Activated gamma-delta T cell treated with anti-CD3 and anti-CD28 coated beads, Interleukin-2, amount 50 U/mL, for 16 hours (primary cell): ENCODE data around the gene DMXL1.

Source experiments
- DNase-seq: peaks from one replicate; pipeline ENCODE4 v3.0.0-alpha.2; 2020; ENCODE audit warnings: low read depth

DMXL1 gene

DNA sequence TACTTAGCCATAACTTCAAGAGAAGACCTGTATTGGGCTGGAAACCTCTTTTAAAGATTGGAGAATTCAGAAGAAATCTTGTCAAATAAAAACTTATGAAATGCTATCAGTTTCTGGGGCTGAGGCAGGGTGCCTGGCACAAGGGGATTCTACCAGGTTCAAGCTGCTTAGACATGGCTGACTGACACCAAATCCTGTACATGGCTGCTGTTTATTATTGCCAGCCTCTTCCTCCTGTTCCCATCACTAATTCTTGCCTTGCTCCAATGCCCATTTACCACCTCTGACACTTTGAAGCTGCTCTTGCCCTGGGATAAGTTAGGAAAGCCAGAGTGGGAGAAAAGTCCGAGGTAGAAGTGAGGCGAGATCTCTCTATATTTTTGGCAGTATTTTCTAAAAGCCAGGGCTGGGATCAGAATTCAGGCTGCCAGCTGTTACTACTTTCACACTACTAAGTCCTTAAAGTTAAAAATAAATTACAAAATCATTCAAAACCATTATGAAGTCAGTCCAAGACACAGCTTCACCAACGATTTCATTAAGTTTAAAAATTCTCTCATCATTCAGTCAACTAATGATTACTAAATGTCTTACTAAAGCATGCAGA lies 218.7 kb downstream of the DMXL1 start:
- DNase-seq = no peak

DNA sequence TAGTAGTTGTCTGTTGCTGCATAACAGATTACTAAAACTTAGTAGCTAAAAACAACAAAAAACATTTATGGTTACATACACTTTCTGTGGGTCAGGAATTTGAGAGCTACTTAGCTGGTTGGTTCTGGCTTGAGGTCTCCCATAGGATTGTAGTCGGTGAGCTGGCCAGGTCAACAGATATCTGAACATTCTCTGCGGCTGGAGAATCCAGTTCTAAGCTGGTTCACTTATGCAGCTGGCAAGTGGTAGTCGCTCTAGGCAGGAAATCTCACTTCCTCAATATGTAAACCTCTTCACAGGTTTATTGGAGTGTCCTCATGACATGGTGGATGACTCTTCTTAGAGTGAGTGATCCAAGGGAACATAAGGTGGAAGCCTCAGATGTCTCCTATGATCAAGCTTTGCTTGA lies 219.3 kb downstream of the DMXL1 start:
- DNase-seq = no peak

- DNase-seq = no peak
These were observed 219.7 kb downstream of the DMXL1 start for GRCh38 chr5:119290607-119291006.

- no peak for DNase-seq
These were observed 220.2 kb downstream of the DMXL1 start for GRCh38 chr5:119291056-119291455.

DNA sequence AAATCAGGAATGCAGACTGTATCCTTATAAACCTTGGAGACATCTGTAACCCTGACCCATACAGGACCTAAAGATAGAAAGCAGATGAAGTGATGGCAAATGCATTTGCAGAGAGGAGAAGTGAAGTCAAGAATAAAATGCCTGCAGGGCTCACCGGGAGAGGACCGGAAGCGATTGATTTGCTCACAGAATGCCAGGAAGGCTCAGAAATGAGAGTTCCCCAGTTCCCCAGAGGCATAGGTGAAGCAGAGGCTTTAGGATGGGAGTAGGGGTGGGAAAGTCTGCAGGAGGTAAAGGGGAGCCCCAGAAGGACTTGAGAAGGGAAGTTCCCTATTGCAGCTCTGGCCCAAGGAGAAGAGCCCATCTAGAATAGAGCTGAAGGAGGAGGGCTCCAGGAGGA lies 221.0 kb downstream of the DMXL1 start:
- DNase-seq = no peak

- DNase-seq = no peak
These were observed 222.0 kb downstream of the DMXL1 start for GRCh38 chr5:119292701-119293515.

DNA sequence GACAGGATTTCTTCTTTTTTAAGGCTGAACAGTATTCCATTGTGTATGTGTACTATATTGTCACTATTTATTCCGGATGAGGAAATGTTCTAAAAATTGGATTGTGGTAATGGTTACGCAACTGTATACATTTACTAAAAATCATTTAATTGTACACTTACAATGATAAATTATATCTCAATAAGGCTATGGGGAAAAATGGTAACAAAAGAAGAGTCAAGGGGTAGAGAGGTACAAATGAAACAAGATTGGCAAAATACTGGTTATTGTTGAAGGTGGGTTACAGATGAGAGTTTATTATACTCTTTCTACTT lies 222.6 kb downstream of the DMXL1 start:
- DNase-seq = no peak
